Activated CD8-positive, alpha-beta memory T cell treated with anti-CD3 and anti-CD28 coated beads, Interleukin-2, amount 50 U/mL, for 24 hours (primary cell): ENCODE measurements around the gene CCDC88C.

ENCODE experiments used
- DNase-seq: peaks from one replicate; pipeline ENCODE4 v3.0.0-alpha.2; 2020; ENCODE audit errors: extremely low read depth

CCDC88C gene

DNA sequence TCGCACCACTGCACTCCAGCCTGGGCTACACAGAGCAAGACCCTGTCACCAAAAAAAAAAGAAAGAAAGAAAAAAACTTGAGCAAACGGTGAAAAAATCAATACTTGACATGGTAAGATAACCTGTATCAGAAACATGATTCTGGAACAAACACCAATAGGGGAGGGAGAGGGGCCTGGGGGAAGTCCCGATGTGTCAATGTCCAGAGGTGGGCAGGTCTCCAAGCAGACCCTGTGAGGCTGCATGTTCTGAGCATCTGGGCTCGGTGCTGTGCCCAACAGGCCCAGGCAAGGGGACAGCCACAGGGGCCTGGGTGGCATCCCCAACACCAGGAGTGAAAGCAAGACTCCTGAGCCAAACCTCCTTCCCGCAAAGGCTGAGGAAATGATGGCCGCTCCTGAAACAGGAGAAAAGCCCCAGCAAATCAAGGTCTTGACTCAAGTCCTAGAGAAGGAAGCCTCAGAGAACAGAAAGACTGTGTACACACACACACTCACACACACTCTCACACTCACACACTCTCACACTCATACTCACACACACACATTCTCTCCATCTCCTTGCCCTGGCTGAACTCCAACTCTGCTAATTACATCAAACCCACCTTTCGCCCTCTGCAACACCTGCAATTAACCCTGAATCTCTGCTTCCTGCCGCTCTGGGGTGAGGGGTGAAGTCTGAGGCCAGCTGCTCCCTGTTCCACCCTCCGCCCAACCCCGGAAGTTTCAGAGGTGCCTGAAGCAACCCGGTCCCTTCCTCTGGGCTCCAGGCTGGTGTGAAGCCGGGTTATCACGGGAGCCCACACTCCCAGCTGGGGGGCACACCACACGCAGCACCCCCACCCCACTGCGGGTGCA is 20.4 kb downstream of the CCDC88C start:
- DNase-seq: no peak

DNA sequence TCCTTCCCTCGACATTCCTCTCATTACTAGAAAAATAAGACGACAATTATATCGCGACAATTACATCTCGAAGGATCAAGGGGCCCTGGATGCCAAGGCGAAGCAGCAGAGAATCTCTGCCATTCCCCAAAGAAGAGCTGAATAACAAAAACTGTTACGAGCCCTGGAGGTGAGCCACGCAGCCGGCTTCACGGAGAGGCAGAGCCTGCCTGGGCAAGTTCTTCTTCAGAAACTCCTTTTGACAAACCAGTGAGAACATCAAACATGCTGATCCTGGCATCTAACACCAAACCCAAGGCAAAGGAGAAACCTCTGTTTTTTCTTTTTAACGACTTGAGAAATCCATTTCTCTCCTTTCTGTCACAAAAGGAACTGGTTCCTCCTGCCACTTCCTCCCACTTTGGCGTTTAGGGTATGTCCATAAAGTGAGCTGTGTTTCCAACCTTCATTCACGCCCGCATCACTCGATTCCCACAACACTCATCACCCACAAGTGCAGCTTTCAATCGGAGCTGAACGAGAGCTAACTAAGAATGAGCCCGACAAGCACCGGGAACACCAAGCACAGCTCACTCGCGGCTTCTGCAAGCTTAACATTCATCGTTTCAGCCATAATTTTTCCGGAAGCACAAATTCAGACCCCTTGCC is 21.5 kb downstream of the CCDC88C start:
- DNase-seq: no peak

DNA sequence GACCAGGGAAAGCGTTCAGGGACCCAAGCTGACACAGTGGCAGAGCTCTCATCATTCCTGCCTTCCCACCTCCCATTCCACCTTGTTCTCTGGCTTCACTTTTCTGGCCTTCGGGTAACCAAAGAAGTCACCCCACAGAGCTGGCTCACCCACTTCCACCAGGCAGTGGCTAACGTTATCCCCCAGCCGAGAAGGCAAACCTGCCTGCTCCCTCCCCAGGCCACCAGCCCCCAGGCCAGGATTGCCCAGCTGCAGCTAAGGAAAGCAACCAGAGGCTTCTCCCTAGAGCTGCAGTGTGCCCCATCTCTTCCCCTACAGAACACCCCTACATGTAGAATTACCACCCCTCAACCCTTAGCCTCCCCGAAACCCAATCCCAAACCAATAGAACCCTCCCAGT is 22.2 kb downstream of the CCDC88C start:
- DNase-seq: no peak

DNA sequence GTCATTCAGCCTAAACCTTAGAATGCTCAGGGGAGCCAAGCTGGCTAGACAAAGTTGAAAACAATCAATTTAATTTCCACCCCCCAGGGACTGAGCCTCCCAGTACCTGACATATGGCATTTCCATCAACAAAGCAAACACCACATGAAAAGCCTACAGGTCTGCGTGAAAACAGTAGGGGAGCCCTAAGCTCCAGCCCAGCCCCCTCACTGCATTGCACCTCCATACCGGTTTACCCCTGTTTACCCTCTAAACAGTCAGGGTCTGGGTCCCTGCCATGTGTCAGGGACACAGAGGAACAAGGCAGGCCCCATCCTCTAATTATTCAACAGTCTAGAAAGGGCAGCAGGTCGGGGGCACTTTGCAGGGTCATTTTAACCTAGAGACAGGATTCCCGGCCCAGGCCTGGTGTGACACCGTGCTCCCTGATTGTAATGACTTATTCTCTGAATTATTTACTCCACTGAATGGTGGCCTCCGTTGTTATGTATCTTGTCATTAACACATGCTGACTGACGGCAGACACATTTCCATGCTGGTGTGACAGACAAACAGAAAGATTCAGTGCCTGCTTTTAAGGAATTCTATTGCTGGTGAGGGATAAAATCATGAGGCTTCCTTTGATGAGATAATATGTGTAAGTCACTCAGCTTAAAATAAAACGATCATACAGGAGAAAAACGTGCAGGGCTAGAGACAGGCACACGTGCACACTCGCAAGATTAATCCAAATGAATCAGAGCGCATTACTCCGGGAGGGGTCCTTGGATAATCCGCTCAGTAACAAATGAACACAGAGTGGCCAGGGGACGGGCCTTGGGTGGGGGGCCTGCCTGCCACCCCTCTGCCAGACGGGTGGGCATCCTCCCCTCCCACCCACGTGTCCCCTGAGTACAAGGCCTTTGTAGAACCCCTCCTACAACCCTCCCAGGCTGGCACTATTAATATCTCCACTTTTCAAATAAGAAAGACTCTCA is 23.2 kb downstream of the CCDC88C start:
- no peak for DNase-seq

DNA sequence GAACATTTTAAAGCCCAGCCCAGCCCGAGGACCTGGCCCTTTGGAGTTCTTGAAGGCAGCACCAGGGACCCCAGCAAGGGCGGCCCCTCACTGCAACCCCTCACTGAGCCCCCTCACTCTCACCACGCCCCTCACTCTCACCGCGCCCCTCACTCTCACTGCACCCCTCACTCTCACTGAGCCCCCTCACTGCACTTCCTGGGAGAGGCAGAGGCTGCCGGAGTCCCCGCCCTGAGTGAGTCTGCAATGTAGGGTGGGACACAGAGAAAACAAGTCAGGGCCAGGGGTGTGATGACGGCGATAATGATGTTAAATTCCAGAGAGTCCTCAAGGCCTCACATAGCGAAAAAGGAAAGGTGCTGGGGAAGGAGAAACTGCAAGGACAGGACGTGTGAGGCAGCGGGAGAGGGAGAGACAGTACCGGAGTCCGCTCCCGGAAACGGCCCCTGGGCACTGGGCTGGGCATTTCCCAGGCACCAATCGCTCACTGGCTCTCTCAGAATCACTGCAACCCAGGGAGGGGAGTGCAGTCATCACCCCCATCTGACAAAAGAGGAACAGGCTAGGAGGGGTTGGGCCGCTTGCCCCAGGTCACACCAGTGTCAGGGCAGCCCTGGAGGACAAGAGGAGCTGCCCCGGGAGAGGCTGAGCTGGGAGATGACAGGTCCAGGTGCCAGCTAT is 24.9 kb downstream of the CCDC88C start:
- no peak for DNase-seq

DNA sequence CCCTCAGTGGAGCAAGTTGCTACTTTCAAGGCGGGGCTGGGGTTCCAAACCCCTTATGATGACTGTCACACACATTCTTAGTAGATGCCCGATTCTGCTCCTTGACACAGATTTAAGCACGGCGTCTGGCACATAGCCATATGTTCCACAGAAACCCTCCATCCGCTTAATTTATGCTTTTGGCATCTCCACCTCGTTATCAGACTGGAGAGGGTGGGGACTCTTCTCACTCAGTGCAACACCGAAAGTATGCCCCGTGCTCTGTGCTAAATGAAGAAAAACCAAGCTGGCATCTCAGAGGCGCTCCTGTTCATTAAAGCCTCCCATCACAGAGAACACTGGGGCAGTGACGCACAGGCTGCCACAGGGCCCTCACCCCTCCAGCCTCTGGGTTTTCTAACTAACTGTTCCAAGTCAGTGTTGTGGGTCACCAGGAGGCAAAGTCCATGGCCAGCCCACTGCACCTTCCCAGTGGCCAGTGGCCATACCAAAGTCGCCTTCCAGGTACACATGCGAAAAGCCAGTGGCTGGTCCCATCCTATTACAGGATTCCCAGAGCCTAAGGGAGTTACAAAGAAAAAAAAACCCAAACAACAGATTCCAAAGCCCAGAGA is 27.3 kb downstream of the CCDC88C start:
- DNase-seq: no peak

DNA sequence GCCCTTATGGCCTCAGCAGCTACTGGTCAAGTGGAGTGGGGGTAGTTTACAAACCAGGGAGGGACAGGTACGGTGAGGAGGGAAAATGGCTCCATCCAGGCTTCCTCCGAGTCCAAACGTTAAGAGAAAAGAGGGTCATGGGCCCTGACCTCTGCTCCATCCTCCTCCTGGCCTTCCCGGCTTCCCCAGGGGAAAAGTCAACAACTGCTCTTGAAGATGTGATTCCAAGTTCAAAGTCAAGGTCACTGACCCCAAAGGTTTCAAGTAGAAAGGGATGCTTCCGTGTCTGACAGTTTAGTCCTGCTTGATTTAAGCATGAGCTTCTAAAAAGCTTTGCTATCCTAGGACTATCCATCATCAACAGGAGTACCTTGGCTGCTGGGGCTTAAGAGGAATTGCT is 28.5 kb downstream of the CCDC88C start:
- no peak for DNase-seq

DNA sequence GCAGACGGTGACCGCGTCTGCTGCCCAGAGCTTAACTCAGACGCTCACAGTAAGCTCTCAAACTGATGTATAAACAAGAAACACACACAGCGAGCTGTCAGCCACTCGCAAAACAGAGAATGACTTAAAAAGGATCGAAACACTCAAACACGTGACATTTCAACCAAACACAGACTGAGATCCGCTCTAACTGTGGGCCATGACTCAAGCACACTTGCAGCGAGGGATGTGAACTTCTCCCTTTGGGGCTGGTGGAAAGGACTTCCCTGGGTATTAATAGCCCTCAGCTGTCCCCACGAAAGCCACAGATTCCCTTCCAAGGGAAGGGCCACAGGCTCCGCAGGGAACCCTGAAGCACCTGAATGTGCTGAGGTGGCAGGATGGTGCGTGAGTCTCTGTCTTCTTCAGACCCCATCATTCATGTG is 29.1 kb downstream of the CCDC88C start:
- DNase-seq: no peak

DNA sequence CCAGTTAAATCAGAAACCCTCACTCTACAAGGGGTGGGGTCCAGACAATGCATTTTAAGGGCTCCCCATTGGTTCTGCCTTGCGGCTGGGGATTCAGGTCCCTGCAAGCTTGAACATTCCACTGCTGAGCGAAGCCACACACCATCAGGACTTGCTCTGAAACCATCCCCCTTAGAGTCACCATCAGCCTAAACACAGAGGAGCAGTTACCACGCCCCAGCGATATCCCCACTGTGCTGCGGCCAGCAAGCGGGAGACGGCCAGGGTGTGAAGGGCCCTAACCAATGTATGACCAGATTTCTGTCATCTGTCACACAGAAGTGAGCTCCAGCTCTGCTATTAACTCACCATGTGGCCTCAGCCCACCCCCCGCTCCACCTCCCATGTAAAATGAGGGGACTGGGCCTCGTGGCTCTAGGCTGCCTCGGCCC is 29.7 kb downstream of the CCDC88C start:
- no peak for DNase-seq

DNA sequence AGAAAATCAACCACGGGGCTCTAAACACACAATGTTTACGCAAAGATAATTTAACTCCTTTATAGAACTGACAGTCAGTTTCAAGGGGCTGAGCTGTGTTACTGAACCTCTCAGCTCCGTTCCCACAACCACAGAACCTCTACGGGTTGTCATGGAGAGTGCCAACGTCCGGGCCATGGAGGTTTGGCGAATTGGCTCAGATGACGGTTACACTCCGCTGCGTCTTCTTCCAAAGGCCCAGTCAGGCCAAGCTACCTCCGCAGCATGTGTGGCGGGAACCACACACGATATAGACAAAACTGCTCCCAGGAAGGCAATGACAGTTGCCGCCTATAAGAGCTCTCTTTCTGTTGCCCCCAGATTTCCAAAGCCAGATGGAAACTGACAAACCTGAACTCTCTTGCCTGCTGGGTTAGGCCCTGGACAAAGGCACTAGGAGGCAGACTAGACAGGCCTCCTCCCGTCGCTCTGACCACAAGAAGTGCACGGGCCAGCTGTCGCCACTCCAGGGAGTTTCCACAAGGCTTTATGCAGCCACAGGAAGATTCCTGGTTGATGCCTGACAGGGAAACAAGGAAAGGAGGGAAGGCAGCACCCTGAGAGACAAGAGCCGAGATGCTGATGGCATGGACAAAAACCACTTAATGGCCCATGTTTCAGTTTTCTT is 30.3 kb downstream of the CCDC88C start:
- DNase-seq: no peak

DNA sequence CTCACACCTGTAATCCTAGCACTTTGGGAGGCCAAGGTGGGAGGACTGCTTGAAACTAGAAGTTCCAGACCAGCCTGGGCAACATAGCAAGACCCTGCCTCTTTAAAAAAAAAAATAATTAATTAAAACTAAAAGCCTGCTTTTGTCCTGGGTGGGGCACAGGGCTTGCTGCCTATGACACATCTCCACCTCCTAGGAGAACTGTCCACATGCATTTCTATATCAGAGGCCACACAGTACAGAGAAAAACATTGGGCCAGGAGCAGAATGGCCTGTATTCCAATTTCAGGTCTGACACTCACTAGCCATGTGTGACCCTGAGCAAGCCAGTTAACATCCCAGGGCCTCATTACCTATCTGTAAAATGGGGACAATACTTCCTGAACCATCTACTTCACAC is 31.9 kb downstream of the CCDC88C start:
- DNase-seq: no peak

DNA sequence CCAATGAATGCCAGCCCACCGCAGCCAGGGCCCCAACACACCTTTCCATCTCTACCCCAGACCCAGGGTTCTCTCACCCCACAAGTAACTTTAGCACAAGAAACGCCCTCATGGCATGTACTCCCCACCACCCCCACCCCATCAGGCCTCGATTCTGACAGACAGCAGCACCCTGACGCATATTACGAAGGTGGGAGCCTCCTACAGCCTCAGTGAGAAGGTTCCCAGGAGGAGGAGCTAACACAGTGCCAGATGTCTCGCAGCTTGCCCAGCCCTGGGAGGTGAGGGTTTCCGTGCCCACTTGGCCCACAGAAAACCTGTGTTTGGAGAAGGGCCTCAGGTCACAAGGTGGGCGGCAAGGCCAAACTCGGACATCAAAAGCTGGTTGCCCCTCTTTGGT is 32.4 kb downstream of the CCDC88C start:
- DNase-seq: no peak

DNA sequence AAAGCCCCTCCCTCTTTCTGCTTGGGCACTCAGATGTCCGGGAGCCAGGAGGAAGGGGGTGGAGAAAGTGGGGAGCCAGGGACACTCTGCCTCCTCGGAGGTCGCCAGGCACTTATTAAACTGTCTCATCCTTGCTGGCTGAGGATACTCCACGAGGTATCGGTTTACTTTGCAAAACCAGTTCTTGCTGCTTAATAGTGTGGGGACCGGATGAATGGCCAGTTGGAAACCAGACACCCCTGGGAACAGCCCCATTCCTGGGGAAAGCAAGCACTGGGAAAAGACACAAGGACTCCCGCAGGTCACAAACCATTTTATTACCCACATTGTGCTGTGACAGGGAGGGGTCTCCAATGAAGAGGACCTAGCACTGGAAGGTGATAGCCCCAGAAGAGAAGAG is 34.2 kb downstream of the CCDC88C start:
- DNase-seq: no peak

DNA sequence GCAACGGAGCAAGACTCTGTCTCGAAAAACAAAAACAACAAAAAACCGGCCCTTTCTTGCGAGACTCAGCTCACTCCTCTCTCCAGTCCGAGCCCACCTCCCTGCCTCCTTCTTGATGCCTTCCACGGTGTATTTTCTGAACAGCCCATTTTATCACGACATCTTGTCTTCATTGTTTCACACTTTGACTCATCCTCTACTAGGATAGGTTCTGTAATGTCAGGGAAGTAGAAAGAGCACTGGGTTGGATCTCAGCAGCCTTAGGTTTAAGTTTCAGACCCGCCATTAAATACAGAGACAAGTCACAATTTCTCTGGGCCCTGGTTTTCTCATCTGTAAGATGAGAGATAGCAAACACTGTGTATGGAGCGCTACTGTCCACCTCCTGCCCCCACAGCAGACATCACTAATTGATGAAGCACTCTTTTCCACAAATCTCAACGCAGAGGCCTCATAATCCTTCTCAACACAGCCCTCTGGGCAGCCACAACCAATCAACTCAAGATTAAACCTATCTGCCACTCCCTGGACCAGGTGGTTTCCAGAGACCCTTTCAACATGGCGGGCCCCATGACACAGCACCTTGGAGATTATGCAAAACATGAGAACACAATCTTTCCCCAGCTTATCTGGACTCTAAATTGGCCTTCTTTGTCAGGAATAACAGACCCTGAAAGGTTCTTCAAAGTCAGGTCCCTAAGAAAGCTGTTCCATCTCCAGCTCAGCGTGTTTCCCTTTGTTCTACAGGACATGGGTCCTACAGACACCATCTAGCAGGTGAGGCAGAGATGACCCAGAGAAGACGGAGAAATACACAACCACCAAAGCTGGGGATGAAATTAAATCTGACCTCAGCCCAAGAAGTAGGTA is 35.6 kb downstream of the CCDC88C start:
- DNase-seq: no peak

DNA sequence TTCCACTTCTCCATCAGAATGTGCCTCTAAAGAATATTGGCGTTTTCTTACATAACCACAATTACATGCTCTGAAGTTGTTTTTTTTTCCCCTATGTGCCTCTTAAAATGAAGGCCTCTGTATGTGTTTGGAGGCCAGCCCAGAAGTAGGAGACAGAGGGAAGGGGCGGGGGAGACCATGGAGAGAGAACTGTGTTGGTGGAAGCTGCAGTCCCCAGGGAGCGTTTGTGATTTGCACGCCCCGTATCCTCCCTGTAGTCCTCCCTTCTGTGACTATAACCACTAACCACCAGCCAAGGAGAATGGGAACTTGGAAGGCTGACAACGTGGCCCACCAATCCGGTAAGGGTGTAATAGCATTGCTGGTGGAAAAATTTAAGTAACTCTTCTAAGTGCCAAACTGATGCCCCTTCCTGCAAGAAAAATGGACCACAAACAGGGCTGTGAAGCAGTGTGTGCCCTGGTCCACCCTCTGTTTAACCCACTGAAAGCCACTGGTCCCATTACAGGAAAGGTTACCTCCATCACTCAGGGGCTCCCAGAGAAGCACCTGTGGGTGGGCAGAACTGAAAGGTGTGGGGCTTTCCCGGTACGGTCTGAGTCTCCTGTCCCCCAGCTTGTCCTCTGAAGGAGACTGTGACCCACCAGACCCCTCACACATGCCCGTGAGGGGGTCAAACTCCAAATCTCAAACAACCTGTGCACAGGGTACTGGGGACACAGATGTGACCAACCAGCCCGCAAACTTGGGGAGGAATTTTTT is 36.8 kb downstream of the CCDC88C start:
- no peak for DNase-seq

DNA sequence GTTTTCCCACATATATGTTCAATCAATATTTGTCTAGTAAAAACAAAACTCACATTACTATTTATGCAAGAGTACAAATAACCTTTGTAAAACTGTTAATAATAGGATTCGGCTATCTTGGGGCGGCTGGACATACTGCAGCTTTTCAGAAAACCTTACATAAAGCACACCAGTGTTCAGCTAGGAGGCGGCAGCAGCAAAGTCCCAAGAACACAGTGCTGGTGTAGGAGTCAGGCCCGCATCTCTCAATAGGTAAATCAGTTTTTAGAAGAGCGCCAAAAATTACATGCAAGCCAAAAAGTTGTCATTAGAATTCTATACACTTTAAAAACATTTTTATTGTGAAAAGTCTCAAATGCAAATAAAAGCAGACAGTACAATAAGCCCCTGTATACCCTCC is 37.5 kb downstream of the CCDC88C start:
- DNase-seq: no peak

DNA sequence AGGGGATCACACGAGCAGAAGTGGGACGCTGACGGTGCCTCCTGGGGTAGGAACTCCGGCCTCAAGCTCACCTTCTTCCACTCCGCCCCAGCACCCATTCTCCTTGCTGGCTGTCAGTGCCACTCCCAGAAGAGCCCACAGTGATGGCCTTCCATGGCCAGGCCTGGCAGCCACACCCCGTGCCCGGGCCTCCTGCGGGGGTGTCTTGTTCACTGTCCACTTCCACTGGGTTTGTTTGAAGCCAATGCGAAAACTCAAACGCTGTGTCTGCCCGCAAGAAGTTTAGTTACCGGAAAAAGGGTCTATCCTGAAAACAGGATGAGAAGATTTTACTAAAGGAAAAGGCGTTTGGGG is 38.1 kb downstream of the CCDC88C start:
- no peak for DNase-seq

DNA sequence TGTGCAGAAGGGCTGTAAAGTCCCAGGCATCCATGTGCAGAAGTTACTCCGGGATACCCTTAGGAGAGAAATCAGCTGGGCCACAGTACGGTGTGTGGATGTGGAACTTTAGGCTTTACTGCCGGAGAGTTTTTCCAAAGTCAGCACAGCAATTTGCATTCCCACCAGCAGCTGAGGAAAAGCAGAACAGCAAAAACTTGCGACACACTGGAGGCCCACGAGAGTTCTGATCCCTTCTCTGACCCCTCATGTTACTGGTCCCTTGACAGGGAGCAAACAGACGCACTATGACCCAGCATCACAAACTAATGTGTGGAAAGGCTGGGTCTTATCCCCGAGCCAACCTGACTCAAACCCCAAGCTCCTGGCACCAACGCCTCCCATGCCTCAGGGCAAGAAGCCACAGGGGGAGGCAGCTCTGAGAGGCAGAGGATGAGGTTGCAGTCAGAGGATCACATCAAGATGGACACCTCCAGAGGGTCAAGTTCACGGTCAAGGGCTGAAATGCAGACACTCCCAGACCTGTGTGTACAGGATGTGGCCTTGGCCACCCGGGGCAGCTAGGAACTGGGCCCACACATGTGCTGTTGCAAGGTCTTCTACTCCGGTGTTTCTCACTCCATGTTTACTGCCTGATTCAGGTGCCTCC is 38.6 kb downstream of the CCDC88C start:
- DNase-seq: no peak
